Measurements from ENCODE around the gene POU2AF3.

The POU2AF3 gene

DNA sequence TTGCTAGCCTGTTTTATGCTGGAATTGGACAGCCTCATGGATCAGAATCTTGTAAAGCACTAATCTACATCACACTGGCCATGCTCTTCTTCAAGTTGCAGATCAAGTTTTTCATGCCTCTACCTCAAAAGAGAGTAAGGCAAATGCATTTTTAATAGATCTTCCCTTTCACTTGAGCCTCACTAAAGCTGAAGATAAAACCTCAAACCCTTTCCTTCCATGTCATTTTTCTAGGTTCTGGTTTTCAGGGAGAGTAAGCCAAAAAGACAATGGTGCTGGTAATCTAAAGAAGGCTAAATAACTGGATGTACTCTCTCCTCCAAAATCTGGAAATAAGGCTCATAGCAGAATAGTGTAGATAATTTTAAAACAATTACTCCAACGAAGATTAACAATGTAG lies 52.5 kb downstream of the POU2AF3 start:
- no peak for DNase-seq (ENCODE audit: low read depth)
- TF ChIP-seq, protein P1, sequence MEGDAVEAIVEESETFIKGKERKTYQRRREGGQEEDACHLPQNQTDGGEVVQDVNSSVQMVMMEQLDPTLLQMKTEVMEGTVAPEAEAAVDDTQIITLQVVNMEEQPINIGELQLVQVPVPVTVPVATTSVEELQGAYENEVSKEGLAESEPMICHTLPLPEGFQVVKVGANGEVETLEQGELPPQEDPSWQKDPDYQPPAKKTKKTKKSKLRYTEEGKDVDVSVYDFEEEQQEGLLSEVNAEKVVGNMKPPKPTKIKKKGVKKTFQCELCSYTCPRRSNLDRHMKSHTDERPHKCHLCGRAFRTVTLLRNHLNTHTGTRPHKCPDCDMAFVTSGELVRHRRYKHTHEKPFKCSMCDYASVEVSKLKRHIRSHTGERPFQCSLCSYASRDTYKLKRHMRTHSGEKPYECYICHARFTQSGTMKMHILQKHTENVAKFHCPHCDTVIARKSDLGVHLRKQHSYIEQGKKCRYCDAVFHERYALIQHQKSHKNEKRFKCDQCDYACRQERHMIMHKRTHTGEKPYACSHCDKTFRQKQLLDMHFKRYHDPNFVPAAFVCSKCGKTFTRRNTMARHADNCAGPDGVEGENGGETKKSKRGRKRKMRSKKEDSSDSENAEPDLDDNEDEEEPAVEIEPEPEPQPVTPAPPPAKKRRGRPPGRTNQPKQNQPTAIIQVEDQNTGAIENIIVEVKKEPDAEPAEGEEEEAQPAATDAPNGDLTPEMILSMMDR (IDR thresholded peaks at IDR 0.05; ENCODE audit: low read depth, low read length): no peak
- TF ChIP-seq, protein P2, sequence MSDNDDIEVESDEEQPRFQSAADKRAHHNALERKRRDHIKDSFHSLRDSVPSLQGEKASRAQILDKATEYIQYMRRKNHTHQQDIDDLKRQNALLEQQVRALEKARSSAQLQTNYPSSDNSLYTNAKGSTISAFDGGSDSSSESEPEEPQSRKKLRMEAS (IDR thresholded peaks at IDR 0.05; ENCODE audit: low read depth, low read length): no peak
- no peak overlapping the region for H3K4me3 ChIP-seq (ENCODE audit: low read depth, low read length)

DNA sequence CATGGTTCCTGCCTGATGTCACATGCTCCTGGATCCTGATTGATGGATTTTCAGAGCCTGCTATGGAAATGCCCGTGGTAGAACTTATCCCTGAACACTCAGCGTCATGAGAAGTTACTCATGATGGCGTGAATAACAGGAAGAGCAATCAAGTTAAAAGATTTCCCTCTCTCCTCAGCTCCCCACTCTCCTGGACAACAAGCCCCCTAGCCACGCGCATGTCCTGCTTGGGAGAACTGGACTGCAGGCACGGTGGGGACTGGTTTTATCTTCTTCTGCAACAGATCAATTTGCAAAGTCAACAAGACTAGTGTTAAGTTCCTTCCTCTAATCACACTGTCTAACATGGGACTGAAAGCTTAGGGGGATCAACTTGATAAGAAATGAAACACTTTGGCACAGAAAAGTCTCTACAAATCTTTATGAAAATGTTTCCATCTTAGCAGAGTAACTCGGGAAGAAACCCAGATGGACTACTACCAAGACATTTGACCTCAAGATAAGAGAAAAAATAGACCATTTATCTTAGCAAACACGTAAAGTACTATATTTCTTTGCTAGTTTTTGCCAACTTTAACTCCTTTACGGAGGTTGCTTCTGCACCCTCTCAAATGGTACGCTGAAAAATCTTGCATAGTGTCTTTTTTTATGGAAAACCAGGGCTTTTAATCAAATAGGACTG lies 53.2 kb downstream of the POU2AF3 start:
- TF ChIP-seq MYC (IDR thresholded peaks at IDR 0.05; ENCODE audit: low read depth, low read length): no peak
- TF ChIP-seq POLR2A (IDR thresholded peaks at IDR 0.05; ENCODE audit: extremely low read depth, insufficient read length): no peak
- TF ChIP-seq, protein P1 (IDR thresholded peaks at IDR 0.05; ENCODE audit: low read depth, low read length): no peak
- TF ChIP-seq, protein P2 (IDR thresholded peaks at IDR 0.05; ENCODE audit: low read depth, low read length): no peak
- DNase-seq (ENCODE audit: low read depth): no peak
- no peak overlapping the region for H3K4me3 ChIP-seq (ENCODE audit: low read depth, low read length)

DNA sequence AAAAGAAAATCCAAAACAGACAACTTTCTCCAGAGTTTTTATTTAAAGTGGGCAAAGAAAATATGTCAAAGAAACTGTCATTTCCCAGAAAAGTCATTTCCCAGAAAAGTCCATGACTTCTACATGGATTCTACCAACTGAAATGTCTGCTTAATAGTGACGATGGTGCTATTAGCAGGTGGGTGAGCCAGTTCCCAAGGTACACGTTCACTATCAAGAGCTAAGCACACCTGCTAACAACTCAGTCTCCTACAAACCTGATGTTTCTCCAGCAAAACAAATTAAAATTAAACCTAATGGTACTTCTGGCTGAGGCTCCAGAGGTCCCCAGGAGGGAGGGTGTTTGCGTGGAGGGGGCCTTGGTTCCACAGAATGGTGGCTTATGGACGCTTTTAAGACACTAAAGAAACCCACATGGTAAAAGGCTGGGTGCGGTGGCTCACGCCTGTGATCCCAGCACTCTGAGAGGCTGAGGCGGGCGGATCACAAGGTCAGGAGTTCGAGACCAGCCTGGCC lies 53.9 kb downstream of the POU2AF3 start:
- no peak for TF ChIP-seq MYC (IDR thresholded peaks at IDR 0.05; ENCODE audit: low read depth, low read length)
- TF ChIP-seq, protein P1 (IDR thresholded peaks at IDR 0.05; ENCODE audit: low read depth, low read length): no peak
- TF ChIP-seq, protein P2 (IDR thresholded peaks at IDR 0.05; ENCODE audit: low read depth, low read length): no peak
- TF ChIP-seq POLR2A (IDR thresholded peaks at IDR 0.05; ENCODE audit: extremely low read depth, insufficient read length): no peak
- H3K4me3 ChIP-seq (ENCODE audit: low read depth, low read length): no peak overlapping the region
- no peak for DNase-seq (ENCODE audit: low read depth)

DNA sequence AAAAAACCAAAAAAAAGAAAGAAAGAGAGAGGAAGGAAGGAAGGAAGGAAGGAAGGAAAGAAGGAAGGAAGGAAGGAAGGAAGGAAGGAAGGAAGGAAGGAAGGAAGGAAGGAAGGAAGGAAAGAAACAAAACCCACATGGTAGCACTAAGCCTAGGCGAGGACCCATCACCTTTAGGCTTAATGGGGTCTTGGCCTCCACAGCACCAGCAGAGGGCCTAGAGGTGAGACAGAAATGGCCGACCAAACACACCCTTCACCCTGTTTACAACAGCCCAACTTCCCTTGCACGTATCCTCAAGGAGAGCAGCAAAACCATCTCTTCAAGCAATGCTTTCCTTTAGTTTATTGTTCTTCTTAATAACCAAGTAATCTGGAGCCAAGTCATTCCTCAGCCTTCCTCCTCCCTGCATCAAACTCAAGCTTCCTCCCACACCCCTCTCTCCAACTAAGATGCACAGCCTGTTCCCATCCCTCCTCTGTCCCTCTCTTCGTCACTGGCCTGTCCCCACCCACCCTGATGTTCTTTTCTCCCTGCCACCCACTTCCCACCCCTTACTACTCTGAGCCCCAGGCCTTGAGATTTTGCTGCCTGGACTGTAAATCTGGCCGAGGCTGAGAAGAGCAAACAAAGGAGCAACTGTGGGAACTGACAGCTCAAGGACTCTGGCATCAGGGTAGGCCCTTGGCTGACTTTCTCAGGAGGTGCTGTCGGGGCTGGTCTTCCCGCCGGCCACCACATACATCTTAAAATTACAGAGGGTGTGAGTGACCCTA lies 54.8 kb downstream of the POU2AF3 start:
- DNase-seq (ENCODE audit: low read depth): no peak
- H3K4me3 ChIP-seq (ENCODE audit: low read depth, low read length): no peak overlapping the region
- TF ChIP-seq, protein P1 (IDR thresholded peaks at IDR 0.05; ENCODE audit: low read depth, low read length): no peak
- TF ChIP-seq MYC (IDR thresholded peaks at IDR 0.05; ENCODE audit: low read depth, low read length) (no peak), POLR2A (IDR thresholded peaks at IDR 0.05; ENCODE audit: extremely low read depth, insufficient read length) (no peak)
- TF ChIP-seq, protein P2 (IDR thresholded peaks at IDR 0.05; ENCODE audit: low read depth, low read length): no peak

DNA sequence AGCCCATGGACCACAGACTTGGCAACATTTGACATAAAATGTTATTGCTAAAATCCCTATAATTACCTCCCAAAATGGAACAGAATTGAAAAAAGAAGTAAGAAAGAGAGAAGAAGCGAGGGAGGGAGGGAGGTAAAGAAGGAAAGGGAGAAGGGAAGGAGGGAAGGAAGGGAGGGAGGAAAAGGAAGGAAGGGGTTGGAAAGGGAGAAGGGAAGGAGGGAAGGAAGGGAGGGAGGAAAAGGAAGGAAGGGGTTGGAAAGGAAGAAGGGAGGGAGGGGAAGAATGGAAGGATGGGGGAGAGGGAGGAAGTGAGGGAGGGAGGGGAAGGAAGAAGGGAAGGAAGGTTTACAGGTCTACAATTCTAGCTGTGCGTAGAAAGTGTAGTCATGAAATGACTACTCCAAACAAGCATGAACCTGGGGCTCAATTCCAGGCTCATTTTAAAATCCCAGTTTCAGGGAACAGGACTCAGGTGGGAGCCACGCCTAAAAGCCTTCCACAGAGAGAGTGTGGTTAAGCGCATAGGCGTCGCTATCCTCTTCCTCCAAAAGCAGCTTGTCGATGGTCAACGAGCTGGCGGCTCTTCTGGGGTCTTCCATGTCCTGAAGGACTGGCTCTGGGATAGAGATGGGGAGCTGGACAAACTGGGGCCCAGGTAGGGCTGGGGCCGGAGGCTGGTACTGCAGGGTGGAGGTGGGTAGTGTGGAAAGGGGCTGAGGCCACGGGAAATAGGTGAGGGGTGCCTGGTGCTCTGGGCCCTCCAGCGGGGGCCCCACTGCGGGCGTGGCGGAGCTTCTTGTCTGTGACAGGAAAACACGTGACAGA lies 55.6 kb downstream of the POU2AF3 start:
- no peak for DNase-seq (ENCODE audit: low read depth)
- H3K4me3 ChIP-seq (ENCODE audit: low read depth, low read length): no peak overlapping the region
- TF ChIP-seq MYC (IDR thresholded peaks at IDR 0.05; ENCODE audit: low read depth, low read length) (no peak), POLR2A (IDR thresholded peaks at IDR 0.05; ENCODE audit: extremely low read depth, insufficient read length) (no peak)
- TF ChIP-seq, protein P1 (IDR thresholded peaks at IDR 0.05; ENCODE audit: low read depth, low read length): no peak
- TF ChIP-seq, protein P2 (IDR thresholded peaks at IDR 0.05; ENCODE audit: low read depth, low read length): no peak

Measured in NB4 (cell line).